Natural killer cell (primary cell): Measurements from ENCODE around the gene DPYD. TPM values are rescaled to one million over a fixed set of nuclear protein-coding genes. Genes with fewer than 3 reads are reported as not detected.

Source experiments
- ATAC-seq, 3 donors: fragments of 150-1000 bp in 2 of 3; fragments of 200-7000 bp in 1 of 3; cut with Tn5 transposase; 1 replicate in 1 of 3; 2 replicates in 2 of 3; pipeline ENCODE4 v1.10.0; 2021; ENCODE audit warnings: mild to moderate bottlenecking in 2 of 3, moderate library complexity in 2 of 3
- DNase-seq, 2 donors: peaks; one replicate each; pipeline versions ENCODE4 v3.0.0 to v3.0.0-alpha.2; 2013 to 2021; ENCODE audit warnings: mixed read lengths in 1 of 2
- H3K27ac ChIP-seq: one replicate; pipeline ENCODE4 v1.5.1; 2013; ENCODE audit warnings: mild to moderate bottlenecking, low read length
- H3K27me3 ChIP-seq: one replicate; pipeline ENCODE4 v1.6.1; 2013; ENCODE audit warnings: low read length; ENCODE audit not compliant: control insufficient read depth, insufficient read depth
- H3K36me3 ChIP-seq: one replicate; pipeline ENCODE4 v1.6.1; 2013; ENCODE audit warnings: low read length; ENCODE audit not compliant: control insufficient read depth, insufficient read depth
- H3K4me1 ChIP-seq: one replicate; pipeline ENCODE4 v1.6.1; 2013; ENCODE audit warnings: low read length; ENCODE audit not compliant: control insufficient read depth, insufficient read depth
- H3K4me3 ChIP-seq: one replicate; pipeline ENCODE4 v1.5.1; 2013; ENCODE audit warnings: low read length
- H3K9me3 ChIP-seq: one replicate; pipeline ENCODE4 v1.6.1; 2013; ENCODE audit warnings: low read length; ENCODE audit not compliant: control insufficient read depth, insufficient read depth
- H3K27ac Mint-ChIP-seq, 2 donors: one replicate each; pipeline ENCODE4 v1.8.0; 2022; ENCODE audit warnings: mild to moderate bottlenecking in 2 of 2, mixed read lengths in 2 of 2, moderate library complexity in 1 of 2
- H3K27me3 Mint-ChIP-seq, 2 donors: one replicate each; pipeline ENCODE4 v1.8.0; 2022; ENCODE audit warnings: low read depth in 2 of 2, mixed read lengths in 2 of 2
- H3K36me3 Mint-ChIP-seq: one replicate; pipeline ENCODE4 v1.8.0; 2022; ENCODE audit warnings: mixed read lengths
- H3K4me1 Mint-ChIP-seq, 2 donors: one replicate each; pipeline ENCODE4 v1.8.0; 2022; ENCODE audit warnings: mixed read lengths in 2 of 2
- H3K4me3 Mint-ChIP-seq: one replicate; pipeline ENCODE4 v1.8.0; 2022; ENCODE audit warnings: mild to moderate bottlenecking, moderate library complexity, mixed read lengths
- H3K9me3 Mint-ChIP-seq, 2 donors: one replicate each; pipeline ENCODE4 v1.8.0; 2022; ENCODE audit warnings: mixed read lengths in 2 of 2
- CTCF ChIP-seq: fragments of 200-600 bp; IDR thresholded peaks from one replicate; pipeline ENCODE4 v1.8.0; 2022; ENCODE audit warnings: antibody characterized with exemption
- WGBS: methylation state at CpG from one replicate; pipeline ENCODE4 v1.1.7; 2013; ENCODE audit warnings: missing lambda C conversion rate; ENCODE audit not compliant: insufficient coverage; 5-methylcytosine and 5-hydroxymethylcytosine counted together
- intact Hi-C: fragments of 100-400 bp; cut with micrococcal nuclease; formaldehyde crosslinking; loops from one replicate; pipeline ENCODE4 v1.14.2; 2022
- total RNA-seq, 4 donors: library from RNA; stranded (reverse); fragments of 120-200 nt in 1 of 4; gene quantifications; one replicate each; pipeline versions ENCODE4 v1.2.3 to v1.2.4, GENCODE V29; 2013 to 2022

Gene DPYD
- total RNA-seq, 3 donors from 2014 or later (not counting 1 experiment from before 2014, with no cell fraction given), result 56.6 to 66.7 (median 56.9) TPM

GRCh38 chr1:97832481-97832880 lies 88.4 kb downstream of the DPYD start:
- ATAC-seq (no peak), DNase-seq (no peak)
- no peaks in the 10 kb centered on the region for H3K36me3 Mint-ChIP-seq
- H3K4me3 ChIP-seq, result no peak overlapping the region
- H3K4me1 Mint-ChIP-seq, result peaks cover 6 to 10% of the 10 kb centered on the region in 2 donors
- WGBS, result 96% methylated on average over 1 of the region's 1 CpG
- intact Hi-C loops, result no loop called here
- no peaks in the 10 kb centered on the region for H3K9me3 Mint-ChIP-seq
- TF ChIP-seq CTCF, result no peak
- no peaks in the 10 kb centered on the region for H3K9me3 ChIP-seq
- no peaks in the 10 kb centered on the region for H3K4me1 ChIP-seq
- no peaks in the 10 kb centered on the region for H3K36me3 ChIP-seq
- no peak overlapping the region for H3K27ac Mint-ChIP-seq
- H3K27me3 Mint-ChIP-seq, result no peaks in the 10 kb centered on the region
- H3K27ac ChIP-seq, result no peak overlapping the region
- H3K27me3 ChIP-seq, result no peaks in the 10 kb centered on the region
- no peak overlapping the region for H3K4me3 Mint-ChIP-seq

- no peaks in the 10 kb centered on the region for H3K9me3 Mint-ChIP-seq
- H3K27ac Mint-ChIP-seq, result no peak overlapping the region
- H3K27me3 Mint-ChIP-seq, result no peaks in the 10 kb centered on the region
- peaks cover 6 to 12% of the 10 kb centered on the region in 2 donors for H3K4me1 Mint-ChIP-seq
- H3K27ac ChIP-seq, result no peak overlapping the region
- WGBS, result 76% methylated on average over 3 of the region's 3 CpGs
- no peaks in the 10 kb centered on the region for H3K36me3 ChIP-seq
- TF ChIP-seq CTCF, result no peak
- no peaks in the 10 kb centered on the region for H3K9me3 ChIP-seq
- no peaks in the 10 kb centered on the region for H3K36me3 Mint-ChIP-seq
- no peaks in the 10 kb centered on the region for H3K4me1 ChIP-seq
- H3K27me3 ChIP-seq, result no peaks in the 10 kb centered on the region
- DNase-seq (peak in 1 of 2 donors; percentile 23), ATAC-seq (no peak)
- no peak overlapping the region for H3K4me3 ChIP-seq
- H3K4me3 Mint-ChIP-seq, result no peak overlapping the region
- intact Hi-C loops, result loop anchor here (10.0 kb wide), 1 partner anchor 863 kb away; no protein-coding TSS in a partner anchor
These were observed 92.9 kb downstream of the DPYD start for GRCh38 chr1:97827887-97828286.

- Histone ChIP-seq H3K4me3 (no peak overlapping the region), H3K36me3 (no peaks in the 10 kb centered on the region), H3K27me3 (no peaks in the 10 kb centered on the region), H3K9me3 (no peaks in the 10 kb centered on the region), H3K27ac (no peak overlapping the region), H3K4me1 (no peaks in the 10 kb centered on the region)
- intact Hi-C loops, result loop anchor here (10.0 kb wide), 1 partner anchor 862 kb away; no protein-coding TSS in a partner anchor
- peaks cover 6 to 12% of the 10 kb centered on the region in 2 donors for H3K4me1 Mint-ChIP-seq
- no peaks in the 10 kb centered on the region for H3K9me3 Mint-ChIP-seq
- ATAC-seq (no peak), DNase-seq (no peak)
- no peak overlapping the region for H3K4me3 Mint-ChIP-seq
- TF ChIP-seq CTCF, result no peak
- H3K27me3 Mint-ChIP-seq, result no peaks in the 10 kb centered on the region
- H3K36me3 Mint-ChIP-seq, result no peaks in the 10 kb centered on the region
- H3K27ac Mint-ChIP-seq, result no peak overlapping the region
These were observed 94.0 kb downstream of the DPYD start for GRCh38 chr1:97826820-97827219.

GRCh38 chr1:97824624-97825023 lies 96.2 kb downstream of the DPYD start:
- no peak for ATAC-seq
- no peaks in the 10 kb centered on the region for H3K36me3 Mint-ChIP-seq

More at GRCh38 chr1:97824624-97825023, 96.2 kb downstream of the DPYD start:
- no peaks in the 10 kb centered on the region for H3K27me3 ChIP-seq
- Mint-ChIP-seq H3K27ac (no peak overlapping the region), H3K27me3 (no peaks in the 10 kb centered on the region), H3K4me3 (no peak overlapping the region), H3K4me1 (peaks cover 0 to 12% of the 10 kb centered on the region in 2 donors), H3K9me3 (no peaks in the 10 kb centered on the region)
- intact Hi-C loops, result loop anchor here (10.0 kb wide), 1 partner anchor 860 kb away; no protein-coding TSS in a partner anchor
- H3K36me3 ChIP-seq, result no peaks in the 10 kb centered on the region
- no peaks in the 10 kb centered on the region for H3K4me1 ChIP-seq
- no peak for DNase-seq
- no peak for TF ChIP-seq CTCF
- 91% methylated on average over 5 of the region's 5 CpGs for WGBS
- H3K9me3 ChIP-seq, result no peaks in the 10 kb centered on the region
- H3K27ac ChIP-seq, result no peak overlapping the region
- H3K4me3 ChIP-seq, result no peak overlapping the region
